Gastrocnemius medialis (tissue), 4 donors: ENCODE results near the gene ADIPOR1. TPM values are rescaled to one million over a fixed set of nuclear protein-coding genes. Genes with fewer than 3 reads are reported as not detected.
"Not testable (repeated sequence)": the region's sequence is repeated elsewhere in the genome, so short reads cannot be mapped to it uniquely, and the experiment has no call there.

Source experiments
- ATAC-seq, 2 donors: fragments of 150-250 bp; one replicate each; pipeline ENCODE4 v1.9.1; 2016
- DNase-seq, 2 donors: peaks; one replicate each; pipeline ENCODE4 v3.0.0-alpha.2; 2019
- H3K27ac ChIP-seq, 4 donors: fragments of 200-600 bp; sonication (generic); 1 replicate in 1 of 4; 2 replicates in 3 of 4; pipeline ENCODE4 v1.5.1; 2016 to 2018; ENCODE audit warnings: mild to moderate bottlenecking in 2 of 4, moderate library complexity in 1 of 4
- H3K27me3 ChIP-seq, 3 donors: fragments of 200-600 bp; sonication (generic) in 2 of 3; 1 replicate in 1 of 3; 2 replicates in 2 of 3; pipeline versions ENCODE4 v1.5.1 to v1.6.0; 2016 to 2019; ENCODE audit warnings: mild to moderate bottlenecking in 1 of 3, moderate library complexity in 1 of 3
- H3K36me3 ChIP-seq, 2 donors: fragments of 200-600 bp; sonication (generic) in 1 of 2; one replicate each; pipeline ENCODE4 v1.5.1; 2017 to 2018
- H3K4me1 ChIP-seq, 2 donors: fragments of 200-600 bp; sonication (generic) in 1 of 2; one replicate each; pipeline ENCODE4 v1.5.1; 2016 to 2017; ENCODE audit warnings: mild to moderate bottlenecking in 2 of 2
- H3K4me3 ChIP-seq, 4 donors: fragments of 200-600 bp; sonication (generic) in 3 of 4; 1 replicate in 1 of 4; 2 replicates in 3 of 4; pipeline ENCODE4 v1.5.1; 2016 to 2019; ENCODE audit warnings: mild to moderate bottlenecking in 2 of 4
- H3K9me3 ChIP-seq, 3 donors: fragments of 200-600 bp; sonication (generic) in 2 of 3; 1 replicate in 1 of 3; 2 replicates in 2 of 3; pipeline ENCODE4 v1.5.1; 2016 to 2019
- POLR2A ChIP-seq, 2 donors: fragments of 450-650 bp; IDR thresholded peaks; one replicate each; pipeline ENCODE4 v1.6.1; 2017; ENCODE audit warnings: antibody characterized with exemption in 2 of 2, mild to moderate bottlenecking in 2 of 2, moderate library complexity in 2 of 2
- in situ Hi-C, 4 donors: fragments of 200-750 bp; cut with MboI; loops; one replicate each; pipeline versions ENCODE4 v1.15.0 to v1.8.0; 2017; ENCODE audit warnings: low sequenced_read_pairs in 4 of 4
- intact Hi-C: fragments of 100-400 bp; cut with DNase I; formaldehyde crosslinking; loops from one replicate; pipeline ENCODE4 v1.15.1; 2023; ENCODE audit warnings: low total_unique reads
- total RNA-seq, 4 donors: library from RNA; depleted of rRNA; stranded (reverse); fragments of >200 nt; gene quantifications; one replicate each; pipeline versions ENCODE4 v1.1.0 to v1.2.3, GENCODE V29; 2016
- TF ChIP-seq, protein P1 (sequence below), 5 experiments: fragments of 450-650 bp in 3 of 5; fragments of 200-600 bp in 2 of 5; sonication (generic) in 2 of 5; IDR thresholded peaks in 4 of 5; conservative IDR thresholded peaks in 1 of 5; 1 replicate in 4 of 5; 2 replicates in 1 of 5; pipeline ENCODE4 v1.5.1; 2016 to 2019; ENCODE audit warnings: antibody characterized with exemption in 5 of 5, mild to moderate bottlenecking in 3 of 5, moderate library complexity in 3 of 5

Gene ADIPOR1
- total RNA-seq, 4 donors from 2014 or later, result 103 to 133 (median 119) TPM

DNA sequence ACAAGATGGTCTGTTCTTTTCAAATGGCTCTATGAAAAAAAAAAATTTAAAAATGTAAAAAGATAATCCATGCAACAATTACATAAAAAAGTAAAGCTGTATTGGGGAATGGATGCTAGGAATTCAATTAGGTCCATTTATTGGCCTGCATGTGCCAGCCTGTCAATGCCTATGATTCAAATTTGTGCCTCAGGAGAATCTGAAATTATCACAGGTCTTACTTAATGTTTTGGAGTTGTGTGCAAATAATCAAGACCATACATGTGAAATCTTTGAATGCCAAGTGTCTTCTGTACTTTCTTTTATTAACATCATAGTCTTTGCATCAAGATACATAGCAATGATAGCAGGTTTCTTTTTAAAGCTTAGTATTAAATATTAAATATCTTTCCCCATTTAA lies 17.6 kb downstream of the ADIPOR1 start:
- Histone ChIP-seq H3K27ac (no peak overlapping the region), H3K27me3 (no peaks in the 10 kb centered on the region), H3K4me1 (no peaks in the 10 kb centered on the region), H3K4me3 (no peak overlapping the region), H3K36me3 (peaks cover 3 to 54% of the 10 kb centered on the region in 2 donors), H3K9me3 (no peaks in the 10 kb centered on the region)
- intact Hi-C loops, result no loop called here
- ATAC-seq (no peak), DNase-seq (no peak)
- TF ChIP-seq, protein P1, sequence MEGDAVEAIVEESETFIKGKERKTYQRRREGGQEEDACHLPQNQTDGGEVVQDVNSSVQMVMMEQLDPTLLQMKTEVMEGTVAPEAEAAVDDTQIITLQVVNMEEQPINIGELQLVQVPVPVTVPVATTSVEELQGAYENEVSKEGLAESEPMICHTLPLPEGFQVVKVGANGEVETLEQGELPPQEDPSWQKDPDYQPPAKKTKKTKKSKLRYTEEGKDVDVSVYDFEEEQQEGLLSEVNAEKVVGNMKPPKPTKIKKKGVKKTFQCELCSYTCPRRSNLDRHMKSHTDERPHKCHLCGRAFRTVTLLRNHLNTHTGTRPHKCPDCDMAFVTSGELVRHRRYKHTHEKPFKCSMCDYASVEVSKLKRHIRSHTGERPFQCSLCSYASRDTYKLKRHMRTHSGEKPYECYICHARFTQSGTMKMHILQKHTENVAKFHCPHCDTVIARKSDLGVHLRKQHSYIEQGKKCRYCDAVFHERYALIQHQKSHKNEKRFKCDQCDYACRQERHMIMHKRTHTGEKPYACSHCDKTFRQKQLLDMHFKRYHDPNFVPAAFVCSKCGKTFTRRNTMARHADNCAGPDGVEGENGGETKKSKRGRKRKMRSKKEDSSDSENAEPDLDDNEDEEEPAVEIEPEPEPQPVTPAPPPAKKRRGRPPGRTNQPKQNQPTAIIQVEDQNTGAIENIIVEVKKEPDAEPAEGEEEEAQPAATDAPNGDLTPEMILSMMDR (IDR thresholded peaks at IDR 0.05 in 4 of 5, conservative IDR thresholded peaks at IDR 0.05 in 1 of 5), result no peak
- no peak for TF ChIP-seq POLR2A (IDR thresholded peaks at IDR 0.05)
- in situ Hi-C loops, result no loop called here

DNA sequence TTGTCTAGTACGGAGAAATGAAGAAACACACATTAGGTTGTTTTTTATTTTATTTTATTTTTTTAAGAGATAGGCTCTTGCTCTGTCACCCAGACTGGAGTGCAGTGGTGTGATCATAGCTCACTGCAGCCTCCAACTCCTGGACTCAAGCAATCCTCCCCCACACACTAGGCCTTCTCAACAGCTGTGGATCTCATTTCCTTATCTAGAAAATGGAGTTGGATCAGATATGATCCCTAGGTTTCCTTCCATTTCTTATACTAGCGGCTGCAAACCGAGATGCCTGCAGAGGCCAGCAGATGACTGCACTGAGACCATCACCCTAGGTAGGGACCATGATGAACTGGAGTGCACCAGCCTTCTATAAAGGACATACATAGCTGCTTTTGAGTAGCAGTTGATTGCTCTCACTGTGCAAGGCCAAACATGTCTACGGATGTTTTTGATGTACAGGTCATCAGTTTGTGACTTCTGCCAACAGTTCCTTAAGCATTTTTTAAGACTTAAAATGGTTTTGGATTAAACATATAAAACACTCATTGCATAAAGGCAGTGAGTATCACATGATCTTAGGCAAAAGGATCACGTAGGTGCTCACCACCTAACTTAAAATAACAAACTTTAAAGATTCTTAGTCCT lies 19.7 kb downstream of the ADIPOR1 start:
- no peak for DNase-seq
- ATAC-seq, result no peak
- Histone ChIP-seq H3K4me3 (no peak overlapping the region), H3K4me1 (no peaks in the 10 kb centered on the region), H3K27me3 (no peaks in the 10 kb centered on the region), H3K36me3 (peaks cover 0 to 32% of the 10 kb centered on the region in 2 donors), H3K27ac (no peak overlapping the region), H3K9me3 (no peaks in the 10 kb centered on the region)
- TF ChIP-seq, protein P1 (IDR thresholded peaks at IDR 0.05 in 4 of 5, conservative IDR thresholded peaks at IDR 0.05 in 1 of 5), result no peak
- TF ChIP-seq POLR2A (IDR thresholded peaks at IDR 0.05), result no peak
- in situ Hi-C loops, result loop anchor here in 1 of 4 donors (10.0 kb wide), 1 partner anchor 56 kb away; no protein-coding TSS in a partner anchor
- intact Hi-C loops, result no loop called here

- intact Hi-C loops, H3K4me1 ChIP-seq, H3K27ac ChIP-seq, ATAC-seq, H3K4me3 ChIP-seq, H3K9me3 ChIP-seq, DNase-seq, H3K27me3 ChIP-seq: not testable (repeated sequence)
- in situ Hi-C loops, result loop anchor here in 1 of 4 donors (10.0 kb wide), 1 partner anchor 58 kb away; no protein-coding TSS in a partner anchor
- H3K36me3 ChIP-seq, result peaks cover 0 to 12% of the 10 kb centered on the region in 2 donors
These were observed 21.7 kb downstream of the ADIPOR1 start for GRCh38 chr1:202936409-202936808.

- no peak for ATAC-seq
- TF ChIP-seq, protein P1 (IDR thresholded peaks at IDR 0.05 in 4 of 5, conservative IDR thresholded peaks at IDR 0.05 in 1 of 5), result no peak
- no peak for TF ChIP-seq POLR2A (IDR thresholded peaks at IDR 0.05)
- no peak overlapping the region for H3K4me3 ChIP-seq
- H3K27me3 ChIP-seq, result no peaks in the 10 kb centered on the region
- H3K9me3 ChIP-seq, result peaks cover 0 to 3% (median 0%) of the 10 kb centered on the region in 3 donors
- no peaks in the 10 kb centered on the region for H3K4me1 ChIP-seq
- no peak for DNase-seq
- in situ Hi-C loops (loop anchor here in 1 of 4 donors (10.0 kb wide), 1 partner anchor 59 kb away; no protein-coding TSS in a partner anchor), intact Hi-C loops (no loop called here)
- no peak overlapping the region for H3K27ac ChIP-seq
- H3K36me3 ChIP-seq, result peaks cover 0 to 7% of the 10 kb centered on the region in 2 donors
These were observed 22.3 kb downstream of the ADIPOR1 start for GRCh38 chr1:202935844-202936243.

DNA sequence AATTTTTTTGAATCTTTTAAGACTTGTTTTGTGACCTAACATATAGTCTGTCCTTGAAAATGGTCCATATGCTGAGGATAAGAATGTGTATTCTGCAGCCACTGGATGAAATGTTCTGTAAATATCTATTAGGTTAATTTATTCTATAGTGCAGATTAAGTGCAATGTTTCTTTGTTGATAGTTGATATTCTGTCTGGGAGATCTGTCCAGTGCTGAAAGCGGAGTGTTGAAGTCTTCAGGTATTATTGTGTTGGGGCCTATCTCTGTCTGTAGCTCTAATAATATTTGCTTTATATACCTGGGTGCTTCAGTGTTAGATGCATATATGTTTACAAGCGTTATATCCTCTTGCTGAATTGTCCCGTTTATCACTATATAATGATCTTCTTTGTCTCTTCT lies 23.4 kb downstream of the ADIPOR1 start:
- H3K27ac ChIP-seq, result no peak overlapping the region
- in situ Hi-C loops, result loop anchor here in 1 of 4 donors (10.0 kb wide), 1 partner anchor 60 kb away; no protein-coding TSS in a partner anchor
- ATAC-seq, result no peak
- H3K4me3 ChIP-seq, result no peak overlapping the region
- H3K27me3 ChIP-seq, result no peaks in the 10 kb centered on the region
- no peaks in the 10 kb centered on the region for H3K36me3 ChIP-seq
- no peak for DNase-seq
- H3K9me3 ChIP-seq, result peaks cover 0 to 3% (median 0%) of the 10 kb centered on the region in 3 donors
- no peak for TF ChIP-seq POLR2A (IDR thresholded peaks at IDR 0.05)
- TF ChIP-seq, protein P1 (IDR thresholded peaks at IDR 0.05 in 4 of 5, conservative IDR thresholded peaks at IDR 0.05 in 1 of 5), result no peak
- H3K4me1 ChIP-seq, result no peaks in the 10 kb centered on the region
- intact Hi-C loops, result no loop called here
